Calu3 (cell line): Measurements from ENCODE around the gene STOM. TPM values are rescaled to one million over a fixed set of nuclear protein-coding genes. Genes with fewer than 3 reads are reported as not detected.

Experiments used
- BruUV-seq: library from RNA; stranded (reverse); fragments of 400-500 nt; replicated peaks from 2 replicates; lab custom pipeline; 2021; lab: Mats Ljungman, UMichigan
- CTCF ChIA-PET: fragments of 300-600 bp; sonication (Branson Sonifier 250); formaldehyde crosslinking; loops from one replicate; lab custom pipeline; 2022; ENCODE audit warnings: antibody characterized with exemption; lab: Charles Lee
- DNase-seq: peaks from one replicate; pipeline ENCODE4 v3.0.0; 2022
- H3K27ac Mint-ChIP-seq: one replicate; pipeline ENCODE4 v1.8.0; 2022; ENCODE audit warnings: mixed read lengths; ENCODE audit not compliant: unreplicated experiment
- H3K27me3 Mint-ChIP-seq: one replicate; pipeline ENCODE4 v1.8.0; 2022; ENCODE audit warnings: mixed read lengths; ENCODE audit not compliant: unreplicated experiment
- H3K36me3 Mint-ChIP-seq: one replicate; pipeline ENCODE4 v1.8.0; 2022; ENCODE audit warnings: mild to moderate bottlenecking, moderate library complexity, mixed read lengths; ENCODE audit not compliant: insufficient read depth, unreplicated experiment
- H3K4me1 Mint-ChIP-seq: one replicate; pipeline ENCODE4 v1.8.0; 2022; ENCODE audit warnings: mild to moderate bottlenecking, low read depth, mixed read lengths; ENCODE audit not compliant: unreplicated experiment
- H3K4me3 Mint-ChIP-seq: one replicate; pipeline ENCODE4 v1.8.0; 2022; ENCODE audit warnings: mild to moderate bottlenecking, low read depth, moderate library complexity, mixed read lengths; ENCODE audit not compliant: unreplicated experiment
- H3K9me3 Mint-ChIP-seq: one replicate; pipeline ENCODE4 v1.8.0; 2022; ENCODE audit warnings: low read depth, mixed read lengths; ENCODE audit not compliant: unreplicated experiment
- CTCF ChIP-seq: fragments of 200-600 bp; IDR thresholded peaks from one replicate; pipeline ENCODE4 v1.8.0; 2022; ENCODE audit warnings: antibody characterized with exemption; ENCODE audit not compliant: unreplicated experiment
- intact Hi-C: fragments of 100-400 bp; cut with micrococcal nuclease; formaldehyde crosslinking; loops from one replicate; pipeline ENCODE4 v1.10.0; 2022; ENCODE audit not compliant: unreplicated experiment
- total RNA-seq: library from RNA; stranded (reverse); gene quantifications from 2 replicates; pipeline ENCODE4 v1.2.3, GENCODE V29; 2022

The STOM gene
- total RNA-seq, 1 experiment from 2014 or later = 25.5 TPM

GRCh38 chr9:121304707-121305106, 65.3 kb downstream of the STOM start:
- Mint-ChIP-seq H3K36me3 (peaks cover 24% of the 10 kb centered on the region), H3K27ac (no peak overlapping the region), H3K4me1 (peaks cover 11% of the 10 kb centered on the region), H3K4me3 (no peak overlapping the region), H3K27me3 (no peaks in the 10 kb centered on the region), H3K9me3 (no peaks in the 10 kb centered on the region)
- intact Hi-C loops = no loop called here
- BruUV-seq = no TSS peak
- CTCF ChIA-PET = no interaction called here
- DNase-seq = no peak
- no peak for TF ChIP-seq CTCF

- CTCF ChIA-PET = no interaction called here
- no peaks in the 10 kb centered on the region for H3K9me3 Mint-ChIP-seq
- TF ChIP-seq CTCF = no peak
- no peak overlapping the region for H3K4me3 Mint-ChIP-seq
- H3K36me3 Mint-ChIP-seq = peaks cover 18% of the 10 kb centered on the region
- H3K4me1 Mint-ChIP-seq = peaks cover 15% of the 10 kb centered on the region
- no peak for DNase-seq
- intact Hi-C loops = no loop called here
- H3K27ac Mint-ChIP-seq = no peak overlapping the region
- no peaks in the 10 kb centered on the region for H3K27me3 Mint-ChIP-seq
- BruUV-seq = no TSS peak
Observed at GRCh38 chr9:121303456-121304451, 66.3 kb downstream of the STOM start.

GRCh38 chr9:121302786-121303185, 67.3 kb downstream of the STOM start:
- Mint-ChIP-seq H3K36me3 (peaks cover 10% of the 10 kb centered on the region), H3K27ac (no peak overlapping the region), H3K9me3 (no peaks in the 10 kb centered on the region), H3K4me3 (no peak overlapping the region), H3K4me1 (peaks cover 25% of the 10 kb centered on the region), H3K27me3 (no peaks in the 10 kb centered on the region)
- no TSS peak for BruUV-seq
- TF ChIP-seq CTCF = no peak
- CTCF ChIA-PET = no interaction called here
- intact Hi-C loops = no loop called here
- no peak for DNase-seq

GRCh38 chr9:121302341-121302740, 67.7 kb downstream of the STOM start:
- no peak for TF ChIP-seq CTCF
- intact Hi-C loops = no loop called here
- Mint-ChIP-seq H3K4me1 (peaks cover 27% of the 10 kb centered on the region), H3K4me3 (no peak overlapping the region), H3K36me3 (peaks cover 8% of the 10 kb centered on the region), H3K27ac (no peak overlapping the region), H3K9me3 (no peaks in the 10 kb centered on the region), H3K27me3 (no peaks in the 10 kb centered on the region)
- no peak for DNase-seq
- no TSS peak for BruUV-seq
- CTCF ChIA-PET = no interaction called here
